ENCODE results near the gene PRR23C.
"Not testable (repeated sequence)": the region's sequence is repeated elsewhere in the genome, so short reads cannot be mapped to it uniquely, and the experiment has no call there.

PRR23C gene

DNA sequence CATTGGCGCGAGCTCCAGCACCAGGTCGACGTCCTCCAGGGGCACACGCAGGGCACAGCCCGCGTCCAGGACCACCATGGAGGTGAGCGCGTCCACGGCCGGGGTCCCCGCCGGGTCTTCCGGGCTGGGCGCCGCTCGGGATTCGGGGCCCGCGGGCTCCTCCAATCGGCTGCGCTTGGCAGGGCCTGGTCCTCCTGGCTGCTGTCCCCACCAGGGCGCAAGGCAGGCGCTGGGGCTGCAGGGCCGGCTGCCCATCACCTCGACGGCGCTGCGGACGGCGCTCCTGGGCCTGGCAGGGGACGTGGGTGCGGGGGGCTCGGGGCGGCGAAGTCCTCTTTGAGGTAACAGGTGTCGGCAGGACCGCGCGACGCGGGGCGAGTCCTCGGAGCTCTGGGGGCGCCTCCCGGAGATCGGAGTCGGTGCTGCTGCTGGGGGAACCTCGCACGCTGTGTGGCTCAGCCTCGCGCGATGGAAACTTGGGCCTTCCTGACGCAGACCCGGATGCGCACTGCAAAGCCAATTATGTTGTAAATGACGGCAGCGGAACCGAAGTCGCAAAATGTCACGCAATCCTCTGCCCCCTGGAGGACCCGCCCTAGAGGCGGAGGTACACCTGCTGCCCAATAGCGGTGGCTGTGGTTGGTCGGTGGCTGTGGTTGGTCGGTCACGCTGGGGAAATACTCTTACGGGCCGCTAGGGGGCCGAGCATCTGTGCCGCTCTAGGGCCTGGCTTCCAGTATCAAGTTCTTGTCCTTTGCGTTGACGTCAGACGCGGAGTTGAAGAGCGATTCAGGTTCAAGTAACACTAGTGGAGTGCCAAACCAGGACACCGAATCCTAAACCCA is at the start of gene PRR23C:
PRR23C (minus strand) TSS at position 527 of the 845 bp plus-strand sequence; CDS start at position 255, 272 bp downstream.
- no peak for DNase-seq (ENCODE audit: low read depth)

- DNase-seq (ENCODE audit: low read depth), result no peak
Observed at GRCh38 chr3:139093840-139094239, 49.1 kb upstream of the PRR23C start.

DNA sequence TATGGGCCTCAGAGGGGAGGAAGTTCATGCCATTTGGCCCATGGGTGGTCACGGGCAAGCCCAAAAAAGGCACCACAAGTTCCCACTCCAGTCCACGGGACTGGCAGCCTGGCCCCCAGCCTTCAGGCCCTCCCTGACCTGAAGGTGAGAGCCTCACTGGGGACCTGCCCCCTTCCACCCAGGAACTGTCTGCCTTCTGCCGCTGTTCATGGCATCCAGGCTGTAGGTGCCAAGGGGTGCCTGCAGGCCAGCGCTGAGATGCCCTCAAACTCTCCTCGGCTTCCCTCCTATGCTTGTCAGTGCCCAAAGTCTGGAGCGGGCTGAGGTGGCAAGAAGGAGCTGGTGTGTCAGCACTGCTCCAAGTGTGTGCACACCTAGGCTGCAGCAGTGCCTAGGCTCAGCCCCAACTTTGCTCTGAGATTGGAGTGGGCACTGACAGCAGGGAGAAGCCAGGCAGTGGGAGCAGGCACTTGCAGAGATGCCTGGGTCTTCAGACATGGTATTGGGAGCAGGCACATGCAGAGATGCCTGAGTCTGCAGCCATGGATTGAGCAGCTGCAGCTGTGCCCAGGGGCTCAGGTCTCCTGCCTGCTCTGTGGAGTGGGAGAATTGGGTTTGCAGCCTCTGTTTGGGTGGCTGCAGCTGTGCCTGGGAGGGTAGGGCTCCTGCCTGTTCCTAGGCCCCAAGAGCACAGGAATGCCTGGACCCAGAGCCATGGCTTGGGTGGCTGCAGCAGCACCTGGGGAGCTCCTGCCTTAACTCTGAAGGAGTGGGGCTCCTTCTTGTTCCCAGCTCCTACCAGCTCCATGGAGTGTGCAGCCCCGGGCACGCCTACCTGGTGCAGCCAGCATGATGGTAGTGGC is 44.0 kb upstream of the PRR23C start:
- no peak for DNase-seq (ENCODE audit: low read depth)

GRCh38 chr3:139087621-139088020 is 42.9 kb upstream of the PRR23C start:
- DNase-seq (ENCODE audit: low read depth), result no peak

- no peak for DNase-seq (ENCODE audit: low read depth)
Observed at GRCh38 chr3:139084176-139084575, 39.5 kb upstream of the PRR23C start.

- no peak for DNase-seq (ENCODE audit: low read depth)
Observed at GRCh38 chr3:139074565-139075115, 29.9 kb upstream of the PRR23C start.

GRCh38 chr3:139062918-139063317 is 18.2 kb upstream of the PRR23C start:
- DNase-seq (ENCODE audit: low read depth), result no peak

DNA sequence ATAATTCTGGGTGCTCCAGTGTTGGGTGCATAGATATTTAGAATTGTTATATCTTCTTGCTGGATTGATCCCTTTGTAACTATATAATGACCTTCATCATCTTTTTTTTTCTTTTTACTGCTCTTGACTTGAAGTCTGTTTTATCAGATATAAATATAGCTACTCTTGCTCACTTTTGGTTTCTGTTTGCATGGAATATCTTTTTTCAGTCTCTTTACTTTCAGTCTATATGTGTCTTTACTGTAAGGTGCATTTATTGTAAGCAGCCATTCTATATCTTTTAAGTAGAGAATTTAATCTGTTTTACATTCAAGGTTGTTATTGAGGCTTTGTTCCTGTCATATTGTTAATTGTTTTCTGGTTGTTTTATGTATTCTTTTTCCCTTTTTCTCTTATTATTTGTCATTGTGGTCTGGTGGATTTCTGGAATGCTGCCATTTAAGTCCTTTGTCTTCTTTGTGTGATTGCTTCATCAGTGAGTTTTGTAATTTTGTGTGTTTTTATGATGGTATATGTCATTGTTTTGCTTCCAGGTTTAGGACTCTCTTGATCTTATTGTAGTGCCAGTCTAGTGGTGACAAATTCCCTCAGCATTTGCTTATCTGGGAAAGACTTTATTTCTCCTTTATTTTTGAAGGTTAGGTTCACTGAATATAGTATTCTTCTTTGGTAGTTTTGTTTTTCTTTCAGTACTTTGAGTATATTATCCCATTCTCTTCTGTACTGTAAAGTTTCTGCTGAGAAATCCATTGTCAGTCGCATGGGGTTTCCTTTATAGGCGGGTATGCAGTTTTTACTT is 8.3 kb upstream of the PRR23C start:
- no peak for DNase-seq (ENCODE audit: low read depth)

GRCh38 chr3:139043554-139044365 is 932 bp downstream of the PRR23C start:
- DNase-seq (ENCODE audit: low read depth), result no peak

- no peak for DNase-seq (ENCODE audit: low read depth)
Observed at GRCh38 chr3:139037478-139037877, 7.2 kb downstream of the PRR23C start.

DNA sequence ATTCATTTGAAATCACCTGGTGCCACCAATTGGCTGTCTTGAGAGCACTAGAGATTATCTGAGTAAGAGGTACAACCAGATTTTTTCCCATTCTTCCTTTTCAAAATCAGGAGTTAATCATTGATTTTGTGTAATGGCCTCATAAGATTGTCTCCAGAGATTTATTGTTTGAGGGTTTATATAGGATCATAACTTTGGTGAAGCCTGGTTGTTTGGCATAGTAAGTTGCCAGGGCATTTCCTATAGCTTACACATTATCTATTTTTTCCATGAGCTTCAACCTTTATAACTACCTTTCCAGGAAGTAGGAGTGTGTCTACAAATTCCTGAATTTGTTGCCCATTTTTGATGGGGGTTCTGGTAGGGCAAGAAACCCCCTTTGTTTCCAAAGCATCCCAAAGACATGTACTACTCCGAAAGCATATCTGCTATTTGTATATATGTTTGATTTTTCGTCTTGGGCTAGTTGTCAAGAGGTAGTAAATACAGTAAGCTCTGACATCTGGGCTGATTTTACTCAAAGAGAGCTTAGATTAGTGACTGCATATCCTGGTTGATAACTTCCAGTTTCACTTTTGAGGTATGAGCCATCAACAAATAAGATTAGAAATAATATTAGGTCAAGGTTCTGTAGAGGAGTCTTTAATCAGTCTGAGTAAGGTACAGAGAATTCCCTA is 12.2 kb downstream of the PRR23C start:
- DNase-seq (ENCODE audit: low read depth), result no peak

GRCh38 chr3:139030576-139030975 is 14.1 kb downstream of the PRR23C start:
- not testable (repeated sequence) for DNase-seq (ENCODE audit: low read depth)

GRCh38 chr3:139024968-139025367 is 19.7 kb downstream of the PRR23C start:
- no peak for DNase-seq (ENCODE audit: low read depth)

- DNase-seq (ENCODE audit: low read depth), result no peak
Observed at GRCh38 chr3:139020868-139021234, 23.8 kb downstream of the PRR23C start, which contains the start of gene PRR23B. Gene PRR23B (minus strand): TSS chr3:139020926. CDS start chr3:139020661, 265 bp downstream.

GRCh38 chr3:139020036-139020867 is 24.4 kb downstream of the PRR23C start:
- no peak for DNase-seq (ENCODE audit: low read depth)

GRCh38 chr3:139016430-139017048 is 28.2 kb downstream of the PRR23C start:
- DNase-seq (ENCODE audit: low read depth), result no peak

DNA sequence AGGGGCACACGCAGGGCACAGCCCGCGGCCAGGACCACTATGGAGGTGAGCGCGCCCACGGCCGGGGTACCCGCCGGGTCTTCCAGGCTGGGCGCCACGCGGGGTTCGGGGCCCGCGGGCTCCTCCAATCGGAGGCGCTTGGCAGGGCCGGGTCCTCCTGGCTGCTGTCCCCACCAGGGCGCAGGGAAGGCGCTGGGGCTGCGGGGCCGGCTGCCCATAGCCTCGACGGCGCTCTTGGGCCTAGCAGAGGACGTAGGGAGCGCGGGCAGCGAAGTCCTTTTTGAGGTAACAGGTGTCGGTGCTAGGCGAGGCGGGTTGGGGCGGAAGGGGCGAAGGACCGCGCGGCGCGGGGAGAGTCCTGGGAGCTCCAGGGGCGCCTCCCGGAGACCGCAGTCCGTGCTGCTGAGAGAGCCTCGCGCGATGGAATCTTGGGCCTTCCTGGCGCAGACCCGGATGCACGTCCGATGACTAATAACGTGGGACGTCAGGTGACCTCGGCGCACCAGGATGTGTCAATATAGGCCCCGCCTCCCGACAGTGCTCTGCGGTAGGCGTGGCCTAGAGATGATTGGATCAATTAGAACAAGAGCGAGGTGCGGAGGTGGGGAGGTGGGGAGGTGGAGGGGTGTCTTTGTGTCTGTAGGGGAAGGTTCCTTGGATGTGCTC is 38.5 kb downstream of the PRR23C start, which contains the start of gene PRR23A:
PRR23A (minus strand) TSS at position 218 of the 666 bp plus-strand sequence; CDS start at position 218, 0 bp downstream.
- no peak for DNase-seq (ENCODE audit: low read depth)

DNA sequence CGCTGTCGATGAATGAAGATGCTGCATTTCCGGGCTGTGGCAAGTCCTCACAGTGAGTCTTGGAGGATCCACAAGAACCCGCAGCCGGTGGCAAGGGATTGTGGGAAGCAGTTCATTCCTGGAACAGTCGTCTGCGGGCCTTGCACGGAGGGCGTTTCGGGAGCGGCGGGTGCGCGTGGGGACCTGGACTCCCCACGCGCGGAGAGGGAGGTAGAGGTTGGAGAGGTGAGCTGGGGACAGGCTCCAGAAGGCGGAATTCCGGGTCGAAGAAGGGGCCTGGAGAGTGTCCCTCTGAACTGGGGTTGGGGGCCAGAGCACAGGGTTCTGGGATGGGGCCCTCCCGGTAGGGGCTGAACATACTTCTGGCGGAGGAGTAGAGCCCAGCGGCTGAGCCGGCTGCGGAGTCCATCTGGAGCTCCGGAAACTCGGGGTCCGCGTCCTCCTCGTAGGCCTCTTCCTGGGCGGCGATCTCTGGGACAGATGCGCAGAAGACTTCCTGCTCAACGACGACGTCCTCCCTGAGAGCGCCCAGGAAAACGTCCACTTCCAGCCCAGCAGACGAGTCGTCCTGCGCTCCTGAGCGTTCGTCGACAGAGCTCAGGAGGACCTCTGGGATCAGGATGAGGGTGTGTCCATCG is 39.2 kb downstream of the PRR23C start:
- no peak for DNase-seq (ENCODE audit: low read depth)

All from fibroblast of gingiva (primary cell).